GM06990 (cell line): ENCODE results near the gene SMAD6.

ENCODE experiments used
- DNase-seq: peaks from one replicate; pipeline ENCODE4 v3.0.0-alpha.2; 2011; ENCODE audit not compliant: insufficient read length; ENCODE audit errors: extremely low read depth
- H3K27me3 ChIP-seq: replicated peaks from 2 replicates; pipeline ENCODE4 v1.6.0; 2011; ENCODE audit warnings: low read length; ENCODE audit not compliant: control insufficient read depth, insufficient read depth
- H3K36me3 ChIP-seq: 2 replicates; pipeline ENCODE4 v1.5.1; 2011; ENCODE audit warnings: low read length; ENCODE audit not compliant: control insufficient read depth, insufficient read depth
- H3K4me3 ChIP-seq: replicated peaks from 2 replicates; pipeline ENCODE4 v1.5.1; 2011; ENCODE audit warnings: low read depth, mild to moderate bottlenecking, control low read depth, low read length
- TF ChIP-seq, protein P1 (sequence below): IDR thresholded peaks from 2 replicates; pipeline ENCODE4 v1.5.1; 2011; ENCODE audit warnings: low read length, control low read depth, mild to moderate bottlenecking, inconsistent platforms; ENCODE audit not compliant: insufficient read depth, poor library complexity, severe bottlenecking

SMAD6 gene

DNA sequence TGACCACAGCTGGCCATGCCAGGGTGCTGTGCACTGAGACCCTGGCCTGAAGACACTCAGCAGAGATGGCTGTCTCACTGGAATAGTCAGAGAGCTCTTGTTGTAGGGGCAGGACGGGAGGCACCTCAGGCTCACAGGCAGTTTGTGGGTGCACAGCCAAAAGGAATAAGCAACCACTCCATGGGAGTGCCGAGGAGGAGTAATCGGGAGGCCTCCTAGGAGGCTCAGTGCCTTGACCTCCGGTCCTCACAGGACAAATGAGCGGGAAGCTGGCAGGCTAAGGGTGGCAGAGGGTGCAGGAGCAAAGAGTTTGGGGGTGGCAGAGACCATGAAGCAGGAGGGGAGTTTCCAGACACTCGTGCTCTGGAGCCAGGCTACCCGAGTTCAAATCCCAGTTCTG, 81.7 kb downstream of the SMAD6 start:
- TF ChIP-seq, protein P1, sequence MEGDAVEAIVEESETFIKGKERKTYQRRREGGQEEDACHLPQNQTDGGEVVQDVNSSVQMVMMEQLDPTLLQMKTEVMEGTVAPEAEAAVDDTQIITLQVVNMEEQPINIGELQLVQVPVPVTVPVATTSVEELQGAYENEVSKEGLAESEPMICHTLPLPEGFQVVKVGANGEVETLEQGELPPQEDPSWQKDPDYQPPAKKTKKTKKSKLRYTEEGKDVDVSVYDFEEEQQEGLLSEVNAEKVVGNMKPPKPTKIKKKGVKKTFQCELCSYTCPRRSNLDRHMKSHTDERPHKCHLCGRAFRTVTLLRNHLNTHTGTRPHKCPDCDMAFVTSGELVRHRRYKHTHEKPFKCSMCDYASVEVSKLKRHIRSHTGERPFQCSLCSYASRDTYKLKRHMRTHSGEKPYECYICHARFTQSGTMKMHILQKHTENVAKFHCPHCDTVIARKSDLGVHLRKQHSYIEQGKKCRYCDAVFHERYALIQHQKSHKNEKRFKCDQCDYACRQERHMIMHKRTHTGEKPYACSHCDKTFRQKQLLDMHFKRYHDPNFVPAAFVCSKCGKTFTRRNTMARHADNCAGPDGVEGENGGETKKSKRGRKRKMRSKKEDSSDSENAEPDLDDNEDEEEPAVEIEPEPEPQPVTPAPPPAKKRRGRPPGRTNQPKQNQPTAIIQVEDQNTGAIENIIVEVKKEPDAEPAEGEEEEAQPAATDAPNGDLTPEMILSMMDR: no peak
- no peak for DNase-seq
- H3K4me3 ChIP-seq: no peak overlapping the region
- no peaks in the 10 kb centered on the region for H3K36me3 ChIP-seq
- no peaks in the 10 kb centered on the region; the same call in 1 of the 2 replicates for H3K27me3 ChIP-seq

DNA sequence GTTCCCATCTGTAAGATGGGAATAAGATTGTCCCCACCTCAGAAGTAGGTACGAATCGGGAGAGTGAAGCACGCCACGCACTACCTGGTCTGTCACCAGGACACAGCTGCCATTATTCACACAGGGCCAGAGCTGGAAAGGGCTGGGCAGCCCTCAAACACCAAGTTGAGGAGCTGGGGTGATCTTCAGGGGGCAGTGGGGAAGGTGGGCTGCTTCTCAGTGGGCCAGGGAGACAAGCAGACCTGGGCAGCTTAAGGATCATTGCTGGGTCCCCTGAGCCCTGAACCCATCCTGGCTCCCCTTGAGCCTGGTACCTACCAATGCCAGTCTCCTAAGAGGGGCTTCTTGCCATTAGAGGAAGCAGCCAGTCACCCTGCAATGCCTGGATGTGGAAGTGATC, 82.1 kb downstream of the SMAD6 start:
- Histone ChIP-seq H3K4me3 (no peak overlapping the region), H3K27me3 (no peaks in the 10 kb centered on the region; the same call in 1 of the 2 replicates), H3K36me3 (no peaks in the 10 kb centered on the region)
- TF ChIP-seq, protein P1: no peak
- no peak for DNase-seq

DNA sequence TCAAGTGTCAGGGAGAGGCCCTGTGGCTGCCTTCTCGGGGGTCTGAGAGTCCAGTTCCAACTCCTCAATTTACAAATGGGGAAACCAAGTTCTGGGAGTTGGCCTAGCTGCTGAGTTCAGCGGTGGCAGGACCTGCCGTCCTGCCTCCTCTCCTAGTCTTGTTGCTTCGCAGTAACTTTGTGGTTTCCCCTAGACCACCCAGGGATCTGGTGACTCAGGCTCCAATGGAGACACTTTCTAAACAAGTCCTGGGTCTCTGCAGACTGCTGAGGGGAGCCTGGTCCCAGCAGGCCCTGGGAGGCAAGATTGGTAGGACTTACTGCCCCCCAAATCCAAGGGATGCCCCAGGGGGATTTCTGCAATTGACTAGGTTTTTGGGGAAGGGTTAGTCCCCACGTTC, 83.6 kb downstream of the SMAD6 start:
- Histone ChIP-seq H3K27me3 (no peaks in the 10 kb centered on the region; the same call in 1 of the 2 replicates), H3K36me3 (no peaks in the 10 kb centered on the region), H3K4me3 (no peak overlapping the region)
- TF ChIP-seq, protein P1: no peak
- DNase-seq: no peak

DNA sequence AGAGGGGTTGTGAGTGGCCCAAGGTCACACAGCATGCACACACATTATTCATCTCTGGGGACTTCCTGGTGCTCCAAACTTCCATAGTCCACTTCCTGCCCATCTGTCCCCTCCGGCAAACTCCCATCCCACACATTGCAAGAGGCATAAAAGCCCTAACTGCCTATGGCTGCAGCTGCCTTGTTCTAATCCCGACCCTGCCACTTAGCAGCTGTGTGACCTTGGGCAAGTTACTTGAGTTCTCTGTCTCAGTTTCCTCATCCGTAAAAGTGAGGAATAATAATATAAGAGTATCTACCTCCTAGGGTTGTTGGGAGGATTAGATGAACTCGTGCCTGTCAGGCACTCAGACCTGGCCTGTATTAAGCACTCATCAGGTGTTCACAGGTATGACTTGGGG, 84.2 kb downstream of the SMAD6 start:
- H3K36me3 ChIP-seq: no peaks in the 10 kb centered on the region
- H3K4me3 ChIP-seq: no peak overlapping the region
- H3K27me3 ChIP-seq: no peaks in the 10 kb centered on the region; the same call in none of the 2 replicates
- DNase-seq: no peak
- TF ChIP-seq, protein P1: no peak

DNA sequence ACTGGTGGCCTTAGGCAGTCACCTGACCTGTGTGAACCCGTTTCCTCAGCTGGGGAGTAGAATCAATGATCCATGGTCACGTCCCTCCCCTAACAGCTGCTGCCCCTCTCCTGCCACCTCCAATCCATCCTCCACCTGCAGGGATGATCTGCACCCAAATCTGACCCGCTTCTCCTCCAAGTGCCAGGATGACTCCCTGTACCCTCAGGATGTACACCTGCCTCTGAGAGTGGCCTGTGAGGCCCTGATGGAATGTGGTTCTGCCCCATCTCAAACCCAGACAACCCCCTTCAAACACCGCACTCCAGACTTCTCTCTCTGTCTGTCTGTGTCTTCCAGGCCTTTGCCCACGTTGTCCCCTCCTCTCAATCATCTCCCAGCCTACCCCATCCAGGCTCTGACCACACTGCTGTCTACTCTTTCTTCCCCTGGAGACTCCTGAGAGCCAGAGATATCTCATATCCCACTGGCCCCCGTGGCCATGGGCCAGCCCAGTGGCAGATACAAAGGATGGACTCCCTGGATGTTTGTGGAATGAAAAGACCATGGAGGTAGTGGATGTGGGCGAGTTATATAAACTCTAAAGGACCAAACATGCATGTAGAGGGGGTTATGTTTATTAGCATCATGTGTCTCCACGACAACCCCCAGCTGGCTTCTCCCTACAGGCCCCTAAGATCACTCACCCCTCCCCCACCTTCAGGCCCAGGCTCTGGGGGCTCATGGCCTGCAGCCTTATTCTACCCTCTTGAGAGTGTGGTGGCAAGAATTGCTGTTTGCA, 84.9 kb downstream of the SMAD6 start:
- TF ChIP-seq, protein P1: no peak
- Histone ChIP-seq H3K36me3 (no peaks in the 10 kb centered on the region), H3K27me3 (no peaks in the 10 kb centered on the region; the same call in none of the 2 replicates), H3K4me3 (no peak overlapping the region)
- DNase-seq: no peak

DNA sequence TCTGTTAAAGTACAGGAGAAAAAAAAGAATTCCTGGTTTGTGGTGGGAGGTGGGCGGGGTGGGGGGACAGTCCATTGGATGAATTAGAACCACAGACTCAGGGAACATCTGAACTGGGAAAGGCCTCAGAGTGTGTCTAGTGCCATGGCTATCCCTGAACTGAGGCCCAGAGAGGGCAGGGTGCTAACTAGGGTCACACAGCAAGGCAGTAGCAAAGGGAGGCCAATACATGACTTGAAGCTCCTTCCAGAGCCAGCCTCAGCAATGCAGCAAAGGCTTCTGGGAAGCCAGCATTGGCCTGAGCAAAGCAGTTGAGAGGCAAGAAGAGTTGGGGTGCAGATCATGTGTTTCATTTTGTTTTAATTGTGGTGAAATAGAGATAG, 85.4 kb downstream of the SMAD6 start:
- TF ChIP-seq, protein P1: no peak
- DNase-seq: no peak
- Histone ChIP-seq H3K4me3 (no peak overlapping the region), H3K36me3 (no peaks in the 10 kb centered on the region), H3K27me3 (no peaks in the 10 kb centered on the region; the same call in none of the 2 replicates)
